ENCODE data around the gene TPGS1. TPM values are rescaled to one million over a fixed set of nuclear protein-coding genes. Genes with fewer than 3 reads are reported as not detected.

Gene TPGS1
- total RNA-seq, 1 donor from 2014 or later = 11.2 TPM

GRCh38 chr19:540867-541637, 33.8 kb downstream of the TPGS1 start:
- no peak for DNase-seq
- H3K27me3 ChIP-seq (ENCODE audit: low read depth) = no peaks in the 10 kb centered on the region
- no peak for TF ChIP-seq CTCF (IDR thresholded peaks at IDR 0.05; ENCODE audit: borderline replicate concordance)
- peaks cover 56% of the 10 kb centered on the region for H3K36me3 ChIP-seq
- no peaks in the 10 kb centered on the region for H3K9me3 ChIP-seq (replicated peaks)
- H3K4me3 ChIP-seq = no peak overlapping the region
- intact Hi-C loops (cut with micrococcal nuclease) = no loop called here
- H3K27ac ChIP-seq (replicated peaks) = no peak overlapping the region
- peaks cover 30% of the 10 kb centered on the region for H3K4me1 ChIP-seq

GRCh38 chr19:541699-542098, 34.4 kb downstream of the TPGS1 start:
- Histone ChIP-seq H3K4me3 (no peak overlapping the region), H3K36me3 (peaks cover 50% of the 10 kb centered on the region), H3K9me3 (replicated peaks) (no peaks in the 10 kb centered on the region), H3K27ac (replicated peaks) (no peak overlapping the region), H3K27me3 (ENCODE audit: low read depth) (no peaks in the 10 kb centered on the region), H3K4me1 (peaks cover 24% of the 10 kb centered on the region)
- DNase-seq = no peak
- intact Hi-C loops (cut with micrococcal nuclease) = no loop called here
- TF ChIP-seq CTCF (IDR thresholded peaks at IDR 0.05; ENCODE audit: borderline replicate concordance) = no peak

- Histone ChIP-seq H3K27ac (replicated peaks) (no peak overlapping the region), H3K4me3 (no peak overlapping the region), H3K4me1 (peaks cover 19% of the 10 kb centered on the region), H3K9me3 (replicated peaks) (no peaks in the 10 kb centered on the region), H3K27me3 (ENCODE audit: low read depth) (no peaks in the 10 kb centered on the region), H3K36me3 (peaks cover 45% of the 10 kb centered on the region)
- no peak for DNase-seq
- intact Hi-C loops (cut with micrococcal nuclease) = no loop called here
- no peak for TF ChIP-seq CTCF (IDR thresholded peaks at IDR 0.05; ENCODE audit: borderline replicate concordance)
Observed at GRCh38 chr19:542173-542866, 35.0 kb downstream of the TPGS1 start.

- Histone ChIP-seq H3K4me1 (peaks cover 9% of the 10 kb centered on the region), H3K9me3 (replicated peaks) (no peaks in the 10 kb centered on the region), H3K27me3 (ENCODE audit: low read depth) (no peaks in the 10 kb centered on the region), H3K36me3 (peaks cover 29% of the 10 kb centered on the region), H3K27ac (replicated peaks) (no peak within 1 kb of the TSS), H3K4me3 (no peak within 1 kb of the TSS)
- no peak for DNase-seq
- TF ChIP-seq CTCF (IDR thresholded peaks at IDR 0.05; ENCODE audit: borderline replicate concordance) = no peak
- intact Hi-C loops (cut with micrococcal nuclease) = no loop called here
Observed at GRCh38 chr19:543910-544608, 36.8 kb downstream of the TPGS1 start, which contains the start of gene GZMM. TSS of gene GZMM (plus strand) at chr19:544053. CDS start at chr19:544072, 19 bp downstream.

- no peak for TF ChIP-seq CTCF (IDR thresholded peaks at IDR 0.05; ENCODE audit: borderline replicate concordance)
- peaks cover 13% of the 10 kb centered on the region for H3K4me1 ChIP-seq
- H3K27ac ChIP-seq (replicated peaks) = no peak overlapping the region
- intact Hi-C loops (cut with micrococcal nuclease) = no loop called here
- H3K4me3 ChIP-seq = no peak overlapping the region
- H3K36me3 ChIP-seq = peaks cover 8% of the 10 kb centered on the region
- H3K9me3 ChIP-seq (replicated peaks) = no peaks in the 10 kb centered on the region
- no peaks in the 10 kb centered on the region for H3K27me3 ChIP-seq (ENCODE audit: low read depth)
- DNase-seq = no peak
Observed at GRCh38 chr19:547117-547516, 39.8 kb downstream of the TPGS1 start.

Measured in left ventricle myocardium inferior (tissue), 1 donor.